ENCODE data around the gene LARGE1.

- TF ChIP-seq CTCF (IDR thresholded peaks at IDR 0.05; ENCODE audit: insufficient read depth, low read length) (no peak), SPI1 (IDR thresholded peaks at IDR 0.05; ENCODE audit: borderline replicate concordance, low read depth) (no peak)
These were observed 176.5 kb downstream of the LARGE1 start for GRCh38 chr22:33743756-33744155.
